Bone marrow (tissue), 2 donors: ENCODE results near the gene CEP57.
"Not testable (repeated sequence)": the region's sequence is repeated elsewhere in the genome, so short reads cannot be mapped to it uniquely, and the experiment has no call there.

Source experiments
- DNase-seq, 2 donors: peaks; one replicate each; lab custom pipeline; 2025; lab: John Stamatoyannopoulos, UW

Gene CEP57

GRCh38 chr11:95854362-95854761 is 64.1 kb downstream of the CEP57 start:
- not testable (repeated sequence) for DNase-seq

- not testable (repeated sequence) for DNase-seq
These were observed 69.7 kb downstream of the CEP57 start for GRCh38 chr11:95860024-95860423.

GRCh38 chr11:95863486-95864140 is 73.3 kb downstream of the CEP57 start:
- no peak for DNase-seq

- no peak for DNase-seq
These were observed 76.8 kb downstream of the CEP57 start for GRCh38 chr11:95867105-95867504.

GRCh38 chr11:95870877-95871276 is 80.6 kb downstream of the CEP57 start:
- not testable (repeated sequence) for DNase-seq

- DNase-seq: no peak
These were observed 87.0 kb downstream of the CEP57 start for GRCh38 chr11:95877291-95877690.
